HG03378 (cell line): Measurements from ENCODE around the gene DNAJB5.
"Not testable (repeated sequence)": the region's sequence is repeated elsewhere in the genome, so short reads cannot be mapped to it uniquely, and the experiment has no call there.

Source experiments
- ATAC-seq: cut with Tn5 transposase; IDR thresholded peaks from one replicate; pipeline ENCODE4 v1.9.1; 2021; ENCODE audit warnings: mild to moderate bottlenecking, moderate library complexity; ENCODE audit not compliant: unreplicated experiment

Gene DNAJB5

GRCh38 chr9:34989003-34989945 is at the start of gene DNAJB5:
Gene DNAJB5, plus strand, starts transcription at chr9:34989745. Its CDS starts 886 bp downstream, at chr9:34990631.
- peak; percentile 88 for ATAC-seq

GRCh38 chr9:34939989-34940388 is 49.6 kb upstream of the DNAJB5 start:
- not testable (repeated sequence) for ATAC-seq

GRCh38 chr9:34948451-34948850 is 41.1 kb upstream of the DNAJB5 start:
- no peak for ATAC-seq

GRCh38 chr9:34954225-34954624 is 35.3 kb upstream of the DNAJB5 start:
- no peak for ATAC-seq

- not testable (repeated sequence) for ATAC-seq
Measured at GRCh38 chr9:34956066-34956465, 33.5 kb upstream of the DNAJB5 start.

GRCh38 chr9:34956648-34957047 is 32.9 kb upstream of the DNAJB5 start:
- peak; percentile 60 for ATAC-seq

GRCh38 chr9:34957492-34958410 is 31.8 kb upstream of the DNAJB5 start, which contains the start of gene PHF24:
Gene PHF24, plus strand, starts transcription at chr9:34958285. Its CDS starts 13,014 bp downstream, at chr9:34971299.
- ATAC-seq = no peak

- no peak for ATAC-seq
Measured at GRCh38 chr9:34958411-34958982, 31.0 kb upstream of the DNAJB5 start.

- no peak for ATAC-seq
Measured at GRCh38 chr9:34959461-34959860, 30.1 kb upstream of the DNAJB5 start.

- no peak for ATAC-seq
Measured at GRCh38 chr9:34961574-34962490, 27.7 kb upstream of the DNAJB5 start.

- ATAC-seq = no peak
Measured at GRCh38 chr9:34962546-34962945, 27.0 kb upstream of the DNAJB5 start.

GRCh38 chr9:34963552-34963951 is 26.0 kb upstream of the DNAJB5 start:
- no peak for ATAC-seq

GRCh38 chr9:34964458-34964857 is 25.1 kb upstream of the DNAJB5 start:
- no peak for ATAC-seq

- no peak for ATAC-seq
Measured at GRCh38 chr9:34971146-34971811, 18.3 kb upstream of the DNAJB5 start.

GRCh38 chr9:34974664-34975063 is 14.9 kb upstream of the DNAJB5 start:
- ATAC-seq = no peak

- ATAC-seq = no peak
Measured at GRCh38 chr9:34976441-34976840, 13.1 kb upstream of the DNAJB5 start.

GRCh38 chr9:34976992-34977391 is 12.6 kb upstream of the DNAJB5 start:
- ATAC-seq = no peak

GRCh38 chr9:34980181-34980761 is 9.3 kb upstream of the DNAJB5 start:
- no peak for ATAC-seq

GRCh38 chr9:34982361-34982760 is 7.2 kb upstream of the DNAJB5 start:
- ATAC-seq = no peak
